ENCODE measurements around the gene TCHHL1.

The TCHHL1 gene

GRCh38 chr1:152036267-152037216 lies 52.3 kb downstream of the TCHHL1 start, which contains the start of gene S100A11:
Gene S100A11 (minus strand): TSS chr1:152037004. CDS start chr1:152036915, 89 bp downstream.
- peak; percentile 14 for DNase-seq

GRCh38 chr1:152035539-152036266 lies 53.2 kb downstream of the TCHHL1 start:
- no peak for DNase-seq

GRCh38 chr1:152034654-152035538 lies 54.0 kb downstream of the TCHHL1 start:
- DNase-seq: peak; percentile 26

GRCh38 chr1:152034324-152034653 lies 54.6 kb downstream of the TCHHL1 start:
- no peak for DNase-seq

All from effector CD8-positive, alpha-beta T cell (primary cell).